K562 (cell line): ENCODE measurements around the gene SBK1. TPM values are rescaled to one million over a fixed set of nuclear protein-coding genes. Genes with fewer than 3 reads are reported as not detected.
A peak's percentile ranks its signal among the peaks of the same experiment; 100 is the strongest.

Experiments used
- ATAC-seq: fragments of 200-7000 bp; cut with Tn5 transposase; 3 replicates; pipeline ENCODE4 v1.9.1; 2020; ENCODE audit warnings: moderate library complexity
- BruUV-seq: library from RNA; stranded (reverse); fragments of 400-500 nt; replicated peaks from 2 replicates; lab custom pipeline; 2021; lab: Mats Ljungman, UMichigan
- CTCF ChIA-PET: fragments of 300-600 bp; formaldehyde crosslinking; extraction: SDS; loops from one replicate; lab custom pipeline; 2021; ENCODE audit warnings: low intra/inter-chr PET ratio; lab: Yijun Ruan, JAX
- POLR2A ChIA-PET: fragments of 300-600, 350-650 bp; sonication (Branson Sonifier 250); formaldehyde crosslinking; extraction: SDS; loops from one replicate; lab custom pipeline; 2021; ENCODE audit warnings: antibody characterized with exemption, inconsistent platforms; lab: Yijun Ruan, JAX
- DNase-seq, 4 experiments: peaks; one replicate each; pipeline versions ENCODE4 v3.0.0 to v3.0.0-alpha.2; 2011 to 2018; ENCODE audit warnings: low spot score in 3 of 4, mixed read lengths in 3 of 4; ENCODE audit errors: extremely low read depth in 1 of 4
- FAIRE-seq: peaks from 2 replicates; lab custom pipeline; 2011; peaks lifted over from hg19 to GRCh38; lab: Jason Lieb, UNC
- H2AFZ ChIP-seq: 2 replicates; pipeline ENCODE4 v1.6.0; 2011; ENCODE audit warnings: low read depth, low read length, control low read depth, inconsistent platforms
- H3K27ac ChIP-seq: fragments of 200-600 bp; 3 replicates; pipeline ENCODE4 v1.8.0; 2011; ENCODE audit warnings: low read depth, mild to moderate bottlenecking, control low read depth, inconsistent platforms, low read length, moderate library complexity, mixed read lengths; ENCODE audit errors: extremely low read depth
- H3K27me3 ChIP-seq, 2 experiments: fragments of 300-600 bp in 1 of 2; 2 replicates in 1 of 2; 3 replicates in 1 of 2; pipeline versions ENCODE4 v1.6.0 to v1.8.0; 2011; ENCODE audit warnings: inconsistent platforms in 2 of 2, low read length in 2 of 2, mild to moderate bottlenecking in 1 of 2, mixed read lengths in 1 of 2, moderate library complexity in 1 of 2; ENCODE audit not compliant: control insufficient read depth in 2 of 2, insufficient read depth in 2 of 2
- H3K36me3 ChIP-seq: fragments of 300-600 bp; 3 replicates; pipeline ENCODE4 v1.8.0; 2011; ENCODE audit warnings: mild to moderate bottlenecking, low read length, inconsistent platforms; ENCODE audit not compliant: control insufficient read depth, insufficient read depth
- H3K4me1 ChIP-seq, 2 experiments: fragments of 200-600 bp in 1 of 2; replicated peaks in 1 of 2; 2 replicates in 1 of 2; 3 replicates in 1 of 2; pipeline versions ENCODE4 v1.5.1 to v1.8.0; 2011; ENCODE audit warnings: inconsistent platforms in 2 of 2, low read length in 2 of 2, mild to moderate bottlenecking in 1 of 2, mixed read lengths in 1 of 2, moderate library complexity in 1 of 2; ENCODE audit not compliant: control insufficient read depth in 2 of 2, insufficient read depth in 2 of 2
- H3K4me2 ChIP-seq: 2 replicates; pipeline ENCODE4 v1.6.1; 2011; ENCODE audit warnings: low read length, control low read depth, inconsistent platforms, mixed read lengths; ENCODE audit not compliant: insufficient read depth
- H3K4me3 ChIP-seq: fragments of 200-600 bp; sonication (generic), shearing (Covaris generic); 2 replicates; pipeline ENCODE4 v1.5.1; 2016; ENCODE audit warnings: control low read depth, inconsistent platforms
- H3K79me2 ChIP-seq: fragments of 200-600 bp; 3 replicates; pipeline ENCODE4 v1.8.0; 2011; ENCODE audit warnings: low read length, inconsistent platforms; ENCODE audit not compliant: control insufficient read depth, insufficient read depth
- H3K9ac ChIP-seq, 2 experiments: 2 replicates each; pipeline versions ENCODE4 v1.6.0 to v1.6.1; 2011; ENCODE audit warnings: low read depth in 2 of 2, low read length in 2 of 2, control low read depth in 1 of 2, inconsistent platforms in 1 of 2, mild to moderate bottlenecking in 1 of 2, mixed read lengths in 1 of 2; ENCODE audit not compliant: insufficient read depth in 1 of 2
- H3K9me1 ChIP-seq: one replicate; pipeline ENCODE4 v1.6.0; 2011; ENCODE audit warnings: inconsistent platforms, mild to moderate bottlenecking, low read length, moderate library complexity; ENCODE audit not compliant: control insufficient read depth, insufficient read depth
- H3K9me3 ChIP-seq: replicated peaks from 2 replicates; pipeline ENCODE4 v1.5.1; 2011; ENCODE audit warnings: low read depth, low read length, inconsistent platforms; ENCODE audit not compliant: control insufficient read depth, insufficient read depth
- H4K20me1 ChIP-seq: replicated peaks from 2 replicates; pipeline ENCODE4 v1.6.1; 2011; ENCODE audit warnings: low read length, inconsistent platforms, mixed read lengths; ENCODE audit not compliant: control insufficient read depth, insufficient read depth
- CEBPB ChIP-seq: fragments of 450-650 bp; IDR thresholded peaks from 2 replicates; pipeline ENCODE4 v1.6.1; 2016; ENCODE audit warnings: missing genetic modification characterization, missing compliant biosample characterization
- CEBPG ChIP-seq, 3 experiments: fragments of 200-800 bp in 1 of 3; sonication (Bioruptor generic) in 1 of 3; sonication (generic) in 1 of 3; formaldehyde crosslinking in 1 of 3; IDR thresholded peaks in 2 of 3; conservative IDR thresholded peaks in 1 of 3; 2 replicates each; pipeline versions ENCODE4 v1.6.1 to v1.8.0; 2016 to 2022; ENCODE audit warnings: missing compliant biosample characterization in 2 of 3, missing genetic modification characterization in 2 of 3, mild to moderate bottlenecking in 1 of 3, missing genetic modification reagents in 1 of 3
- ETV1 ChIP-seq: fragments of 450-650 bp; conservative IDR thresholded peaks from 2 replicates; pipeline ENCODE4 v1.6.1; 2016; ENCODE audit warnings: missing genetic modification characterization, control low read depth, low read depth, missing compliant biosample characterization
- JUNB ChIP-seq: fragments of 450-650 bp; formaldehyde crosslinking; conservative IDR thresholded peaks from 2 replicates; pipeline ENCODE4 v1.4.0; 2020; ENCODE audit warnings: mild to moderate bottlenecking
- KDM2B ChIP-seq: fragments of 250-450 bp; sonication (Bioruptor Pico); IDR thresholded peaks from 2 replicates; pipeline ENCODE4 v1.8.0; 2021; ENCODE audit warnings: mild to moderate bottlenecking, moderate library complexity
- KLF13 ChIP-seq: fragments of 450-650 bp; IDR thresholded peaks from 2 replicates; pipeline ENCODE4 v1.6.1; 2016; ENCODE audit warnings: missing genetic modification characterization, low read depth, mild to moderate bottlenecking, missing compliant biosample characterization, moderate library complexity, borderline replicate concordance
- NFE2L1 ChIP-seq: fragments of 450-650 bp; IDR thresholded peaks from 2 replicates; pipeline ENCODE4 v1.6.1; 2016; ENCODE audit warnings: missing genetic modification characterization, low read depth, mild to moderate bottlenecking, missing compliant biosample characterization, moderate library complexity, borderline replicate concordance
- RFX7 ChIP-seq: fragments of 250-450 bp; sonication (Bioruptor Pico); IDR thresholded peaks from 2 replicates; pipeline ENCODE4 v1.5.1; 2021; ENCODE audit warnings: mild to moderate bottlenecking
- SMAD1 ChIP-seq: fragments of 150-350 bp; IDR thresholded peaks from 2 replicates; pipeline ENCODE4 v1.6.1; 2014; ENCODE audit warnings: low read length, low read depth; ENCODE audit not compliant: partially characterized antibody
- SOX6 ChIP-seq: fragments of 450-650 bp; IDR thresholded peaks from 2 replicates; pipeline ENCODE4 v1.6.1; 2014; ENCODE audit warnings: mild to moderate bottlenecking
- SUPT5H ChIP-seq: fragments of 450-650 bp; IDR thresholded peaks from 2 replicates; pipeline ENCODE4 v1.6.1; 2016
- THAP7 ChIP-seq: fragments of 250-450 bp; sonication (Bioruptor Pico); IDR thresholded peaks from 2 replicates; pipeline ENCODE4 v1.5.0; 2021
- TSHZ1 ChIP-seq: fragments of 250-450 bp; sonication (Bioruptor Pico); IDR thresholded peaks from 2 replicates; pipeline ENCODE4 v1.4.0; 2020; ENCODE audit warnings: mild to moderate bottlenecking, moderate library complexity
- ZBTB33 ChIP-seq: sonication (generic); formaldehyde crosslinking; IDR thresholded peaks from 2 replicates; pipeline ENCODE4 v1.8.1; 2023; ENCODE audit warnings: mild to moderate bottlenecking, missing genetic modification reagents
- ZNF830 ChIP-seq: fragments of 250-450 bp; sonication (Bioruptor Pico); IDR thresholded peaks from 2 replicates; pipeline ENCODE4 v1.5.0; 2021; ENCODE audit warnings: mild to moderate bottlenecking
- ZSCAN29 ChIP-seq: fragments of 450-650 bp; IDR thresholded peaks from 2 replicates; pipeline ENCODE4 v1.6.1; 2017
- WGBS: fragments of 100-300 bp; shearing (Covaris generic); methylation state at CpG from one replicate; pipeline ENCODE4 v1.1.6; 2016; ENCODE audit warnings: low coverage, mixed read lengths; ENCODE audit not compliant: insufficient coverage; ENCODE audit errors: missing lambda C conversion rate; 5-methylcytosine and 5-hydroxymethylcytosine counted together
- in situ Hi-C: fragments of 300-500 bp; cut with MboI; formaldehyde crosslinking; loops from 4 replicates; pipeline ENCODE4 v1.15.0; 2018; ENCODE audit warnings: inconsistent platforms, mixed read lengths
- intact Hi-C: fragments of 100-400 bp; cut with micrococcal nuclease; formaldehyde crosslinking; loops from 2 replicates; pipeline ENCODE4 v1.14.2; 2022
- polyA plus RNA-seq, 8 experiments: library from polyadenylated mRNA; depleted of rRNA in 4 of 8; stranded (reverse) in 5 of 8; unstranded in 3 of 8; fragments of >200 nt; fragmentation: Nextera tagmentation in 2 of 8; fragmentation: Illumina TruSeq in 1 of 8; extraction: Ambion mirVana in 2 of 8; extraction: Trizol in 1 of 8; gene quantifications; 2 replicates each; pipeline versions ENCODE4 v1.2.1 to v1.2.3, GENCODE V29; 2011 to 2014; ENCODE audit warnings: inconsistent platforms in 1 of 8, missing spikeins in 1 of 8
- total RNA-seq, 7 experiments: library from RNA; depleted of rRNA in 6 of 7; stranded (reverse); fragments of >200 nt in 6 of 7; fragmentation: Illumina TruSeq in 2 of 7; extraction: Trizol in 2 of 7; gene quantifications; 2 replicates each; pipeline versions ENCODE4 v1.2.1 to v1.2.3, GENCODE V29; 2011 to 2021; ENCODE audit warnings: low replicate concordance in 1 of 7

SBK1 gene
- total and polyA plus RNA-seq, 9 of the 15 experiments (the other 6 are each of a cell fraction or from before 2014, with no cell fraction given): 0.01 to 0.07 (median 0.03) TPM; not detected in 6

- TF ChIP-seq NFE2L1 (tag) (no peak), SOX6 (no peak), ZSCAN29 (no peak), SMAD1 (no peak)
- TF ChIP-seq, all 486 proteins: peak for 0
Measured at GRCh38 chr16:28263305-28263704, 29.0 kb upstream of the SBK1 start (continued).

- H3K4me3 ChIP-seq: no peak overlapping the region
- in situ Hi-C loops: no loop called here
- H3K9me3 ChIP-seq: no peaks in the 10 kb centered on the region
- no peaks in the 10 kb centered on the region for H3K4me1 ChIP-seq
- BruUV-seq: no TSS peak
- intact Hi-C loops: no loop called here
- no peak overlapping the region; the same call in 1 of the 2 replicates for H2AFZ ChIP-seq
- POLR2A ChIA-PET: no interaction called here
- peak; percentile 23 to 62 (median 43) for DNase-seq
- H3K79me2 ChIP-seq: no peaks in the 10 kb centered on the region
- no peak overlapping the region for H3K27ac ChIP-seq
- H3K27me3 ChIP-seq: peaks cover 18 to 56% of the 10 kb centered on the region in 2 experiments
- ATAC-seq: peak; percentile 77
- 1% methylated on average over 12 of the region's 14 CpGs for WGBS
- peak overlapping the region; percentile 43; the same call in 1 of the 2 replicates for H3K4me2 ChIP-seq
- peak; percentile 40 for FAIRE-seq
- no peaks in the 10 kb centered on the region for H3K9me1 ChIP-seq
- H3K36me3 ChIP-seq: no peaks in the 10 kb centered on the region
- peak overlapping the region in 1 of 2 experiments; percentile 33; a peak in 1 of 4 replicates for H3K9ac ChIP-seq
- H4K20me1 ChIP-seq: 0 out of 2 replicates have a peak, but pooled peaks cover 4% of the 10 kb centered on the region
- CTCF ChIA-PET: no interaction called here
- TF ChIP-seq JUNB (CRISPR knock-in tag) (no peak), CEBPB (tag) (peak; percentile 81), RFX7 (CRISPR knock-in tag) (no peak), ZNF830 (CRISPR knock-in tag) (no peak), THAP7 (CRISPR knock-in tag) (no peak), ZBTB33 (CRISPR knock-in tag) (no peak), CEBPG (CRISPR knock-in tag; IDR thresholded peaks at IDR 0.05) (no peak), CEBPG (tag; conservative IDR thresholded peaks at IDR 0.05 in 1 of 2, IDR thresholded peaks at IDR 0.05 in 1 of 2) (peak in 1 of 2 experiments; percentile 65; a peak in 3 of 4 replicates), KLF13 (tag) (peak; percentile 40; the same call in 1 of the 2 replicates), TSHZ1 (no peak), ETV1 (tag) (no peak), KDM2B (CRISPR knock-in tag) (no peak), SUPT5H (no peak)
Measured at GRCh38 chr16:28264656-28265055, 27.7 kb upstream of the SBK1 start.
